H9 (cell line): ENCODE results near the gene MRPL46. TPM values are rescaled to one million over a fixed set of nuclear protein-coding genes. Genes with fewer than 3 reads are reported as not detected.

Experiments
- DNase-seq: peaks from one replicate; pipeline ENCODE4 v3.0.0-alpha.2; 2017
- H2AFZ ChIP-seq: one replicate; pipeline ENCODE4 v1.6.1; 2013; ENCODE audit warnings: mild to moderate bottlenecking, low read length, control low read depth, moderate library complexity
- H2AK5ac ChIP-seq: 2 replicates; pipeline ENCODE4 v1.6.1; 2013; ENCODE audit warnings: low read length, control low read depth, mixed read lengths; ENCODE audit not compliant: insufficient read length
- H2BK120ac ChIP-seq: one replicate; pipeline ENCODE4 v1.6.1; 2013; ENCODE audit warnings: low read depth, mild to moderate bottlenecking, low read length, control low read depth, inconsistent platforms; ENCODE audit not compliant: poor library complexity, severe bottlenecking
- H2BK12ac ChIP-seq: 2 replicates; pipeline ENCODE4 v1.6.1; 2013; ENCODE audit warnings: low read length, control low read depth, mixed read lengths, low read depth; ENCODE audit not compliant: insufficient read length
- H2BK15ac ChIP-seq: 2 replicates; pipeline ENCODE4 v1.6.1; 2013; ENCODE audit warnings: low read depth, low read length, control low read depth
- H2BK20ac ChIP-seq: one replicate; pipeline ENCODE4 v1.6.1; 2013; ENCODE audit warnings: low read depth, mild to moderate bottlenecking, low read length, control low read depth, inconsistent platforms; ENCODE audit not compliant: poor library complexity, severe bottlenecking
- H2BK5ac ChIP-seq: 2 replicates; pipeline ENCODE4 v1.6.1; 2013; ENCODE audit warnings: low read length, control low read depth, mixed read lengths; ENCODE audit not compliant: insufficient read length
- H3K14ac ChIP-seq: 2 replicates; pipeline ENCODE4 v1.6.1; 2013; ENCODE audit warnings: low read length, control low read depth; ENCODE audit not compliant: insufficient read depth
- H3K18ac ChIP-seq: 2 replicates; pipeline ENCODE4 v1.6.1; 2013; ENCODE audit warnings: low read depth, mild to moderate bottlenecking, mixed read lengths, low read length, control low read depth; ENCODE audit not compliant: insufficient read length
- H3K23ac ChIP-seq: 2 replicates; pipeline ENCODE4 v1.6.1; 2013; ENCODE audit warnings: low read length, control low read depth, mixed read lengths, low read depth; ENCODE audit not compliant: insufficient read length
- H3K23me2 ChIP-seq: 2 replicates; pipeline ENCODE4 v1.6.1; 2013; ENCODE audit warnings: low read depth, mild to moderate bottlenecking, mixed read lengths, low read length, control low read depth; ENCODE audit not compliant: insufficient read length, poor library complexity, severe bottlenecking
- H3K27ac ChIP-seq: 2 replicates; pipeline ENCODE4 v1.5.1; 2013; ENCODE audit warnings: low read length, control low read depth, mixed read lengths, low read depth; ENCODE audit not compliant: insufficient read length
- H3K27me3 ChIP-seq: 2 replicates; pipeline ENCODE4 v1.6.1; 2013; ENCODE audit warnings: low read length, control low read depth, inconsistent platforms; ENCODE audit not compliant: insufficient read depth
- H3K4ac ChIP-seq: 2 replicates; pipeline ENCODE4 v1.6.1; 2013; ENCODE audit warnings: low read depth, mild to moderate bottlenecking, control low read depth, inconsistent platforms, low read length, moderate library complexity
- H3K4me1 ChIP-seq: 2 replicates; pipeline ENCODE4 v1.6.1; 2013; ENCODE audit warnings: low read length, control low read depth, inconsistent platforms; ENCODE audit not compliant: insufficient read depth
- H3K4me2 ChIP-seq: 2 replicates; pipeline ENCODE4 v1.6.1; 2013; ENCODE audit warnings: low read length, control low read depth, mixed read lengths; ENCODE audit not compliant: insufficient read length, insufficient read depth
- H3K56ac ChIP-seq: 2 replicates; pipeline ENCODE4 v1.6.1; 2013; ENCODE audit warnings: low read depth, mild to moderate bottlenecking, mixed read lengths, low read length, control low read depth; ENCODE audit not compliant: insufficient read length
- H3K79me1 ChIP-seq: 2 replicates; pipeline ENCODE4 v1.6.1; 2013; ENCODE audit warnings: low read depth, mild to moderate bottlenecking, moderate library complexity, low read length, control low read depth, inconsistent platforms; ENCODE audit not compliant: insufficient read depth, poor library complexity, severe bottlenecking
- H3K79me2 ChIP-seq: 2 replicates; pipeline ENCODE4 v1.6.1; 2013; ENCODE audit warnings: low read length, control low read depth, inconsistent platforms; ENCODE audit not compliant: insufficient read depth
- H3K9ac ChIP-seq: 2 replicates; pipeline ENCODE4 v1.6.1; 2013; ENCODE audit warnings: low read length, control low read depth, mixed read lengths; ENCODE audit not compliant: insufficient read length; ENCODE audit errors: extremely low read depth
- H3K9me3 ChIP-seq: one replicate; pipeline ENCODE4 v1.6.1; 2013; ENCODE audit warnings: low read depth, low read length, inconsistent platforms; ENCODE audit not compliant: control insufficient read depth
- H3T11ph ChIP-seq: one replicate; pipeline ENCODE4 v1.6.1; 2013; ENCODE audit warnings: mild to moderate bottlenecking, low read length, control low read depth, inconsistent platforms
- H4K20me1 ChIP-seq: one replicate; pipeline ENCODE4 v1.6.1; 2013; ENCODE audit not compliant: control insufficient read depth, insufficient read length, insufficient read depth
- H4K5ac ChIP-seq: 2 replicates; pipeline ENCODE4 v1.6.1; 2013; ENCODE audit warnings: low read depth, mild to moderate bottlenecking, mixed read lengths, low read length, control low read depth; ENCODE audit not compliant: insufficient read length
- H4K8ac ChIP-seq: replicated peaks from 2 replicates; pipeline ENCODE4 v1.6.1; 2013; ENCODE audit warnings: low read length, control low read depth, mixed read lengths, low read depth; ENCODE audit not compliant: insufficient read length
- H4K91ac ChIP-seq: 2 replicates; pipeline ENCODE4 v1.6.1; 2013; ENCODE audit warnings: low read depth, mild to moderate bottlenecking, moderate library complexity, mixed read lengths, low read length, control low read depth; ENCODE audit not compliant: insufficient read length
- H3K27ac Mint-ChIP-seq, 3 experiments: 2 replicates in 2 of 3; 3 replicates in 1 of 3; pipeline ENCODE4 v1.8.0; 2020 to 2021; ENCODE audit warnings: mixed read lengths in 3 of 3, mild to moderate bottlenecking in 1 of 3, moderate library complexity in 1 of 3
- H3K27me3 Mint-ChIP-seq: 2 replicates; pipeline ENCODE4 v1.8.0; 2021; ENCODE audit warnings: low read depth, mild to moderate bottlenecking, moderate library complexity, mixed read lengths
- H3K36me3 Mint-ChIP-seq, 3 experiments: 2 replicates in 2 of 3; 3 replicates in 1 of 3; pipeline ENCODE4 v1.8.0; 2020 to 2021; ENCODE audit warnings: low read depth in 3 of 3, mixed read lengths in 3 of 3; ENCODE audit not compliant: insufficient read depth in 1 of 3
- H3K4me1 Mint-ChIP-seq, 2 experiments: 2 replicates each; pipeline ENCODE4 v1.8.0; 2020; ENCODE audit warnings: mixed read lengths in 2 of 2
- H3K4me3 Mint-ChIP-seq, 2 experiments: 2 replicates in 1 of 2; 3 replicates in 1 of 2; pipeline ENCODE4 v1.8.0; 2020 to 2021; ENCODE audit warnings: mild to moderate bottlenecking in 2 of 2, mixed read lengths in 2 of 2, moderate library complexity in 1 of 2
- H3K9me3 Mint-ChIP-seq, 2 experiments: 2 replicates in 1 of 2; 3 replicates in 1 of 2; pipeline ENCODE4 v1.8.0; 2020; ENCODE audit warnings: mild to moderate bottlenecking in 2 of 2, mixed read lengths in 2 of 2, moderate library complexity in 1 of 2
- total RNA-seq: library from RNA; stranded (reverse); gene quantifications from 2 replicates; pipeline ENCODE4 v1.2.1, GENCODE V29; 2021
- TF ChIP-seq, protein P1 (sequence below): fragments of 200-600 bp; sonication (generic); conservative IDR thresholded peaks from 3 replicates; pipeline ENCODE4 v1.8.0; 2021; ENCODE audit warnings: antibody characterized with exemption, mild to moderate bottlenecking

The MRPL46 gene
- total RNA-seq, 1 experiment from 2014 or later: 29.3 TPM

DNA sequence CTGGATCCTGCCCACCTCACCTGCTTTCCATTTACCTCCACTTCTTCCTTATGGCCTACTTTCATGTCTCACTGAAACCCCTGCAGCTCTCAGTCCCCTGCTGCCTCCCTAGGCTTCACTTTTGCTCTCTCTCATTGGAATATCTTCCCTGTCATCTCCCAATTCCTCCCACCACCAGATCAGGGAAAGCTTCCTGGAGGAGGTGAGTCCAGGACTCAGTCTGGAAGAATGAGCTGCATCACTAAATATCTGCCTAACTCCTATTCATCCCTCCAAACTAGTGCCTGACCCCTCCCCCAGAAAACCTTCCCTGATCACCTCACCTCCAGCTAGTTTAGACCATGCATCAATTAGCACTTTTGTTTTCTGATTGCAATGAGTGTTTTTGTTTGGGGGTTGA, 37.1 kb downstream of the MRPL46 start:
- no peaks in the 10 kb centered on the region for H3K36me3 Mint-ChIP-seq
- no peak overlapping the region for H3K18ac ChIP-seq
- H3K27ac ChIP-seq: no peak overlapping the region
- no peak overlapping the region for H2BK20ac ChIP-seq
- no peaks in the 10 kb centered on the region for H4K20me1 ChIP-seq
- no peak overlapping the region for H3K14ac ChIP-seq
- no peaks in the 10 kb centered on the region; a peak in 1 of 5 replicates for H3K9me3 Mint-ChIP-seq
- no peaks in the 10 kb centered on the region for H3K9me3 ChIP-seq
- no peak overlapping the region for H3K23ac ChIP-seq
- no peak overlapping the region for H4K5ac ChIP-seq
- H2BK120ac ChIP-seq: no peak overlapping the region
- TF ChIP-seq, protein P1, sequence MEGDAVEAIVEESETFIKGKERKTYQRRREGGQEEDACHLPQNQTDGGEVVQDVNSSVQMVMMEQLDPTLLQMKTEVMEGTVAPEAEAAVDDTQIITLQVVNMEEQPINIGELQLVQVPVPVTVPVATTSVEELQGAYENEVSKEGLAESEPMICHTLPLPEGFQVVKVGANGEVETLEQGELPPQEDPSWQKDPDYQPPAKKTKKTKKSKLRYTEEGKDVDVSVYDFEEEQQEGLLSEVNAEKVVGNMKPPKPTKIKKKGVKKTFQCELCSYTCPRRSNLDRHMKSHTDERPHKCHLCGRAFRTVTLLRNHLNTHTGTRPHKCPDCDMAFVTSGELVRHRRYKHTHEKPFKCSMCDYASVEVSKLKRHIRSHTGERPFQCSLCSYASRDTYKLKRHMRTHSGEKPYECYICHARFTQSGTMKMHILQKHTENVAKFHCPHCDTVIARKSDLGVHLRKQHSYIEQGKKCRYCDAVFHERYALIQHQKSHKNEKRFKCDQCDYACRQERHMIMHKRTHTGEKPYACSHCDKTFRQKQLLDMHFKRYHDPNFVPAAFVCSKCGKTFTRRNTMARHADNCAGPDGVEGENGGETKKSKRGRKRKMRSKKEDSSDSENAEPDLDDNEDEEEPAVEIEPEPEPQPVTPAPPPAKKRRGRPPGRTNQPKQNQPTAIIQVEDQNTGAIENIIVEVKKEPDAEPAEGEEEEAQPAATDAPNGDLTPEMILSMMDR: no peak
- H3K27me3 ChIP-seq: no peaks in the 10 kb centered on the region
- no peaks in the 10 kb centered on the region for H3K4me1 ChIP-seq
- H3K27ac Mint-ChIP-seq: no peak overlapping the region
- H3K4ac ChIP-seq: no peak overlapping the region
- DNase-seq: no peak
- no peaks in the 10 kb centered on the region for H3K79me2 ChIP-seq
- H2BK5ac ChIP-seq: no peak overlapping the region
- no peak overlapping the region for H3T11ph ChIP-seq
- H4K91ac ChIP-seq: no peak overlapping the region
- no peak overlapping the region for H3K4me2 ChIP-seq
- no peak overlapping the region for H3K9ac ChIP-seq
- no peak overlapping the region for H3K56ac ChIP-seq
- no peak overlapping the region for H2BK12ac ChIP-seq
- H4K8ac ChIP-seq: no peak overlapping the region
- no peak overlapping the region for H2AFZ ChIP-seq
- H2BK15ac ChIP-seq: no peak overlapping the region
- H3K27me3 Mint-ChIP-seq: peaks cover 26% of the 10 kb centered on the region
- H3K4me1 Mint-ChIP-seq: peaks cover 5 to 10% of the 10 kb centered on the region in 2 experiments
- no peak overlapping the region for H2AK5ac ChIP-seq
- no peaks in the 10 kb centered on the region for H3K23me2 ChIP-seq
- no peak overlapping the region for H3K4me3 Mint-ChIP-seq
- H3K79me1 ChIP-seq: no peaks in the 10 kb centered on the region
